GM23338 (cell line): ENCODE measurements around the gene TMCO1. TPM values are rescaled to one million over a fixed set of nuclear protein-coding genes. Genes with fewer than 3 reads are reported as not detected.

Source experiments
- ATAC-seq: fragments of 200-7000 bp; cut with Tn5 transposase; 3 replicates; pipeline ENCODE4 v1.9.1; 2020
- DNase-seq: peaks from one replicate; pipeline ENCODE4 v3.0.0-alpha.2; 2015; ENCODE audit warnings: low spot score
- H2AFZ ChIP-seq: fragments of 200-600 bp; sonication (generic); 2 replicates; pipeline ENCODE4 v1.8.0; 2016; ENCODE audit warnings: antibody characterized with exemption, mild to moderate bottlenecking, moderate library complexity
- H3F3A ChIP-seq: fragments of 200-600 bp; sonication (generic); replicated peaks from 2 replicates; pipeline ENCODE4 v1.8.0; 2017; ENCODE audit warnings: antibody characterized with exemption, mixed run types, low read depth
- H3K27ac ChIP-seq: fragments of 200-600 bp; sonication (generic); 2 replicates; pipeline ENCODE4 v1.6.1; 2016; ENCODE audit warnings: low read depth
- H3K27me3 ChIP-seq: fragments of 200-600 bp; sonication (generic); 2 replicates; pipeline ENCODE4 v1.8.0; 2016; ENCODE audit warnings: mild to moderate bottlenecking, mixed run types, moderate library complexity; ENCODE audit not compliant: insufficient read depth
- H3K36me3 ChIP-seq: fragments of 200-600 bp; sonication (generic); 2 replicates; pipeline ENCODE4 v1.8.0; 2016; ENCODE audit warnings: mild to moderate bottlenecking; ENCODE audit not compliant: insufficient read depth
- H3K4me1 ChIP-seq: fragments of 200-600 bp; sonication (generic); 2 replicates; pipeline ENCODE4 v1.8.0; 2016; ENCODE audit warnings: mild to moderate bottlenecking, moderate library complexity; ENCODE audit not compliant: insufficient read depth
- H3K4me2 ChIP-seq: fragments of 200-600 bp; sonication (generic); 2 replicates; pipeline ENCODE4 v1.7.1; 2017; ENCODE audit warnings: mixed run types
- H3K4me3 ChIP-seq: fragments of 200-600 bp; sonication (generic); 2 replicates; pipeline ENCODE4 v1.6.1; 2016; ENCODE audit warnings: mixed run types
- H3K79me2 ChIP-seq: fragments of 200-600 bp; sonication (generic); replicated peaks from 2 replicates; pipeline ENCODE4 v1.8.0; 2017; ENCODE audit warnings: mild to moderate bottlenecking; ENCODE audit not compliant: insufficient read depth
- H3K9me2 ChIP-seq: fragments of 200-600 bp; sonication (generic); 2 replicates; pipeline ENCODE4 v1.8.0; 2017; ENCODE audit not compliant: insufficient read depth
- H4K20me1 ChIP-seq: fragments of 200-600 bp; sonication (generic); replicated peaks from 2 replicates; pipeline ENCODE4 v1.8.0; 2017; ENCODE audit warnings: mild to moderate bottlenecking; ENCODE audit not compliant: insufficient read depth
- H3K27ac Mint-ChIP-seq: 2 replicates; pipeline ENCODE4 v1.8.0; 2020; ENCODE audit warnings: inconsistent platforms, mild to moderate bottlenecking, moderate library complexity, mixed read lengths
- H3K27me3 Mint-ChIP-seq: 3 replicates; pipeline ENCODE4 v1.8.0; 2022; ENCODE audit warnings: low read depth, mild to moderate bottlenecking, moderate library complexity, mixed read lengths, inconsistent platforms; ENCODE audit not compliant: insufficient read depth, poor library complexity
- H3K36me3 Mint-ChIP-seq: 3 replicates; pipeline ENCODE4 v1.8.0; 2021; ENCODE audit warnings: low read depth, mild to moderate bottlenecking, inconsistent platforms, moderate library complexity, mixed read lengths
- H3K4me1 Mint-ChIP-seq: 3 replicates; pipeline ENCODE4 v1.8.0; 2020; ENCODE audit warnings: mild to moderate bottlenecking, inconsistent platforms, mixed read lengths
- H3K4me3 Mint-ChIP-seq: 3 replicates; pipeline ENCODE4 v1.8.0; 2021; ENCODE audit warnings: moderate library complexity, mild to moderate bottlenecking, inconsistent platforms, mixed read lengths
- H3K9me3 Mint-ChIP-seq: 3 replicates; pipeline ENCODE4 v1.8.0; 2020; ENCODE audit warnings: moderate library complexity, mild to moderate bottlenecking, inconsistent platforms, mixed read lengths
- CREB1 ChIP-seq: fragments of 250-450 bp; sonication (Bioruptor Pico); IDR thresholded peaks from 2 replicates; pipeline ENCODE4 v1.5.0; 2020; ENCODE audit warnings: low read depth, mild to moderate bottlenecking, moderate library complexity
- EZH2 ChIP-seq: fragments of 200-600 bp; sonication (generic); IDR thresholded peaks from one replicate; pipeline ENCODE4 v1.8.0; 2017; ENCODE audit warnings: antibody characterized with exemption, mild to moderate bottlenecking, low read depth; ENCODE audit not compliant: unreplicated experiment
- EZH2phosphoT487 ChIP-seq: fragments of 200-600 bp; sonication (generic); IDR thresholded peaks from one replicate; pipeline ENCODE4 v1.8.1; 2018; ENCODE audit warnings: antibody characterized with exemption; ENCODE audit not compliant: unreplicated experiment
- JUNB ChIP-seq: IDR thresholded peaks from one replicate; pipeline ENCODE4 v1.6.1; 2016; ENCODE audit warnings: antibody characterized with exemption; ENCODE audit not compliant: unreplicated experiment
- NANOG ChIP-seq: IDR thresholded peaks from 2 replicates; pipeline ENCODE4 v1.6.1; 2016; ENCODE audit warnings: antibody characterized with exemption, borderline replicate concordance
- POLR2AphosphoS5 ChIP-seq: IDR thresholded peaks from 2 replicates; pipeline ENCODE4 v1.6.1; 2016; ENCODE audit warnings: antibody characterized with exemption, low read depth
- STAT1 ChIP-seq: IDR thresholded peaks from one replicate; pipeline ENCODE4 v1.6.1; 2016; ENCODE audit warnings: antibody characterized with exemption; ENCODE audit not compliant: unreplicated experiment
- ZNF114 ChIP-seq: fragments of 250-450 bp; sonication (Bioruptor Pico); IDR thresholded peaks from 2 replicates; pipeline ENCODE4 v1.5.0; 2020; ENCODE audit warnings: mild to moderate bottlenecking, moderate library complexity
- ZNF331 ChIP-seq: fragments of 250-450 bp; sonication (Bioruptor Pico); IDR thresholded peaks from 2 replicates; pipeline ENCODE4 v1.5.0; 2020; ENCODE audit warnings: low read depth, mild to moderate bottlenecking, moderate library complexity
- polyA plus RNA-seq: library from polyadenylated mRNA; unstranded; fragments of >200 nt; fragmentation: Nextera tagmentation; extraction: Ambion mirVana; gene quantifications from 2 replicates; pipeline ENCODE4 v1.2.1, GENCODE V29; 2016
- total RNA-seq: library from RNA; depleted of rRNA; stranded (reverse); fragments of >200 nt; shearing (Covaris generic); gene quantifications from 2 replicates; pipeline ENCODE4 v1.2.3, GENCODE V29; 2014
- TF ChIP-seq, protein P1 (sequence below): IDR thresholded peaks from one replicate; pipeline ENCODE4 v1.6.1; 2018; ENCODE audit warnings: antibody characterized with exemption; ENCODE audit not compliant: unreplicated experiment
- TF ChIP-seq, protein P2 (sequence below): IDR thresholded peaks from 2 replicates; pipeline ENCODE4 v1.6.1; 2016; ENCODE audit warnings: antibody characterized with exemption
- TF ChIP-seq, protein P3 (sequence below): fragments of 250-450 bp; sonication (Bioruptor Pico); IDR thresholded peaks from 2 replicates; pipeline ENCODE4 v1.5.0; 2020; ENCODE audit warnings: mild to moderate bottlenecking, moderate library complexity
- TF ChIP-seq, protein P4 (sequence below), 2 experiments: fragments of 200-600 bp in 1 of 2; sonication (generic) in 1 of 2; conservative IDR thresholded peaks; 2 replicates each; pipeline versions ENCODE4 v1.5.1 to v1.6.1; 2016 to 2017; ENCODE audit warnings: antibody characterized with exemption in 2 of 2, low read depth in 2 of 2, mild to moderate bottlenecking in 2 of 2, moderate library complexity in 1 of 2

The TMCO1 gene
- total and polyA plus RNA-seq, 2 experiments from 2014 or later: 38.3 to 116 TPM

DNA sequence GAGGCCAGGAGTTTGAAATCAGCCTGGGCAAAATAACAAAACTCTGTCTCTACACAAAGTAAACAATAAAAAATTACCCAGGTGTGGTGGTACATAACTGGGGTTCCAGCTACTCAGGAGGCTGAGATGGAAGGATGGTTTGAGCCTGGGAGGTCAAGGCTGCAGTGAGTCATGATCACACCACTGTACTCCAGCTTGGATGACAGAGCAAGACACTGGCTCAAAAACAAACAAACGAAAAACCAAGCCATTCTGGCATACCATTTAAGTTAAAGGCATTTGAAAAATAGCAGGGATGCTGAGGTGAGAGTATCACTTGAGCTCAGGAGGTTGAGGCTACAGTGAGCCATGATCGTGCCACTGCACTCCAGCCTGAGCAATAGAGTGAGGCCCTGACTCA, 65.0 kb downstream of the TMCO1 start:
- Mint-ChIP-seq H3K4me3 (no peak overlapping the region), H3K27me3 (peaks cover 1% of the 10 kb centered on the region), H3K36me3 (no peaks in the 10 kb centered on the region), H3K27ac (no peak overlapping the region), H3K4me1 (no peaks in the 10 kb centered on the region), H3K9me3 (no peaks in the 10 kb centered on the region)
- no peaks in the 10 kb centered on the region for H3K4me1 ChIP-seq
- H2AFZ ChIP-seq: no peak overlapping the region
- H3K9me2 ChIP-seq: no peaks in the 10 kb centered on the region
- H3K27ac ChIP-seq: no peak overlapping the region
- H3F3A ChIP-seq: no peaks in the 10 kb centered on the region
- no peak overlapping the region for H3K4me2 ChIP-seq
- DNase-seq (no peak), ATAC-seq (no peak)
- H4K20me1 ChIP-seq: no peaks in the 10 kb centered on the region
- H3K36me3 ChIP-seq: no peaks in the 10 kb centered on the region
- no peak overlapping the region for H3K4me3 ChIP-seq
- no peaks in the 10 kb centered on the region for H3K79me2 ChIP-seq
- no peak for TF ChIP-seq EZH2phosphoT487
- no peak for TF ChIP-seq CREB1 (CRISPR knock-in tag)
- TF ChIP-seq, protein P1, sequence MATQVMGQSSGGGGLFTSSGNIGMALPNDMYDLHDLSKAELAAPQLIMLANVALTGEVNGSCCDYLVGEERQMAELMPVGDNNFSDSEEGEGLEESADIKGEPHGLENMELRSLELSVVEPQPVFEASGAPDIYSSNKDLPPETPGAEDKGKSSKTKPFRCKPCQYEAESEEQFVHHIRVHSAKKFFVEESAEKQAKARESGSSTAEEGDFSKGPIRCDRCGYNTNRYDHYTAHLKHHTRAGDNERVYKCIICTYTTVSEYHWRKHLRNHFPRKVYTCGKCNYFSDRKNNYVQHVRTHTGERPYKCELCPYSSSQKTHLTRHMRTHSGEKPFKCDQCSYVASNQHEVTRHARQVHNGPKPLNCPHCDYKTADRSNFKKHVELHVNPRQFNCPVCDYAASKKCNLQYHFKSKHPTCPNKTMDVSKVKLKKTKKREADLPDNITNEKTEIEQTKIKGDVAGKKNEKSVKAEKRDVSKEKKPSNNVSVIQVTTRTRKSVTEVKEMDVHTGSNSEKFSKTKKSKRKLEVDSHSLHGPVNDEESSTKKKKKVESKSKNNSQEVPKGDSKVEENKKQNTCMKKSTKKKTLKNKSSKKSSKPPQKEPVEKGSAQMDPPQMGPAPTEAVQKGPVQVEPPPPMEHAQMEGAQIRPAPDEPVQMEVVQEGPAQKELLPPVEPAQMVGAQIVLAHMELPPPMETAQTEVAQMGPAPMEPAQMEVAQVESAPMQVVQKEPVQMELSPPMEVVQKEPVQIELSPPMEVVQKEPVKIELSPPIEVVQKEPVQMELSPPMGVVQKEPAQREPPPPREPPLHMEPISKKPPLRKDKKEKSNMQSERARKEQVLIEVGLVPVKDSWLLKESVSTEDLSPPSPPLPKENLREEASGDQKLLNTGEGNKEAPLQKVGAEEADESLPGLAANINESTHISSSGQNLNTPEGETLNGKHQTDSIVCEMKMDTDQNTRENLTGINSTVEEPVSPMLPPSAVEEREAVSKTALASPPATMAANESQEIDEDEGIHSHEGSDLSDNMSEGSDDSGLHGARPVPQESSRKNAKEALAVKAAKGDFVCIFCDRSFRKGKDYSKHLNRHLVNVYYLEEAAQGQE: no peak
- TF ChIP-seq, protein P2, sequence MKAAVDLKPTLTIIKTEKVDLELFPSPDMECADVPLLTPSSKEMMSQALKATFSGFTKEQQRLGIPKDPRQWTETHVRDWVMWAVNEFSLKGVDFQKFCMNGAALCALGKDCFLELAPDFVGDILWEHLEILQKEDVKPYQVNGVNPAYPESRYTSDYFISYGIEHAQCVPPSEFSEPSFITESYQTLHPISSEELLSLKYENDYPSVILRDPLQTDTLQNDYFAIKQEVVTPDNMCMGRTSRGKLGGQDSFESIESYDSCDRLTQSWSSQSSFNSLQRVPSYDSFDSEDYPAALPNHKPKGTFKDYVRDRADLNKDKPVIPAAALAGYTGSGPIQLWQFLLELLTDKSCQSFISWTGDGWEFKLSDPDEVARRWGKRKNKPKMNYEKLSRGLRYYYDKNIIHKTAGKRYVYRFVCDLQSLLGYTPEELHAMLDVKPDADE: no peak
- TF ChIP-seq, protein P3, sequence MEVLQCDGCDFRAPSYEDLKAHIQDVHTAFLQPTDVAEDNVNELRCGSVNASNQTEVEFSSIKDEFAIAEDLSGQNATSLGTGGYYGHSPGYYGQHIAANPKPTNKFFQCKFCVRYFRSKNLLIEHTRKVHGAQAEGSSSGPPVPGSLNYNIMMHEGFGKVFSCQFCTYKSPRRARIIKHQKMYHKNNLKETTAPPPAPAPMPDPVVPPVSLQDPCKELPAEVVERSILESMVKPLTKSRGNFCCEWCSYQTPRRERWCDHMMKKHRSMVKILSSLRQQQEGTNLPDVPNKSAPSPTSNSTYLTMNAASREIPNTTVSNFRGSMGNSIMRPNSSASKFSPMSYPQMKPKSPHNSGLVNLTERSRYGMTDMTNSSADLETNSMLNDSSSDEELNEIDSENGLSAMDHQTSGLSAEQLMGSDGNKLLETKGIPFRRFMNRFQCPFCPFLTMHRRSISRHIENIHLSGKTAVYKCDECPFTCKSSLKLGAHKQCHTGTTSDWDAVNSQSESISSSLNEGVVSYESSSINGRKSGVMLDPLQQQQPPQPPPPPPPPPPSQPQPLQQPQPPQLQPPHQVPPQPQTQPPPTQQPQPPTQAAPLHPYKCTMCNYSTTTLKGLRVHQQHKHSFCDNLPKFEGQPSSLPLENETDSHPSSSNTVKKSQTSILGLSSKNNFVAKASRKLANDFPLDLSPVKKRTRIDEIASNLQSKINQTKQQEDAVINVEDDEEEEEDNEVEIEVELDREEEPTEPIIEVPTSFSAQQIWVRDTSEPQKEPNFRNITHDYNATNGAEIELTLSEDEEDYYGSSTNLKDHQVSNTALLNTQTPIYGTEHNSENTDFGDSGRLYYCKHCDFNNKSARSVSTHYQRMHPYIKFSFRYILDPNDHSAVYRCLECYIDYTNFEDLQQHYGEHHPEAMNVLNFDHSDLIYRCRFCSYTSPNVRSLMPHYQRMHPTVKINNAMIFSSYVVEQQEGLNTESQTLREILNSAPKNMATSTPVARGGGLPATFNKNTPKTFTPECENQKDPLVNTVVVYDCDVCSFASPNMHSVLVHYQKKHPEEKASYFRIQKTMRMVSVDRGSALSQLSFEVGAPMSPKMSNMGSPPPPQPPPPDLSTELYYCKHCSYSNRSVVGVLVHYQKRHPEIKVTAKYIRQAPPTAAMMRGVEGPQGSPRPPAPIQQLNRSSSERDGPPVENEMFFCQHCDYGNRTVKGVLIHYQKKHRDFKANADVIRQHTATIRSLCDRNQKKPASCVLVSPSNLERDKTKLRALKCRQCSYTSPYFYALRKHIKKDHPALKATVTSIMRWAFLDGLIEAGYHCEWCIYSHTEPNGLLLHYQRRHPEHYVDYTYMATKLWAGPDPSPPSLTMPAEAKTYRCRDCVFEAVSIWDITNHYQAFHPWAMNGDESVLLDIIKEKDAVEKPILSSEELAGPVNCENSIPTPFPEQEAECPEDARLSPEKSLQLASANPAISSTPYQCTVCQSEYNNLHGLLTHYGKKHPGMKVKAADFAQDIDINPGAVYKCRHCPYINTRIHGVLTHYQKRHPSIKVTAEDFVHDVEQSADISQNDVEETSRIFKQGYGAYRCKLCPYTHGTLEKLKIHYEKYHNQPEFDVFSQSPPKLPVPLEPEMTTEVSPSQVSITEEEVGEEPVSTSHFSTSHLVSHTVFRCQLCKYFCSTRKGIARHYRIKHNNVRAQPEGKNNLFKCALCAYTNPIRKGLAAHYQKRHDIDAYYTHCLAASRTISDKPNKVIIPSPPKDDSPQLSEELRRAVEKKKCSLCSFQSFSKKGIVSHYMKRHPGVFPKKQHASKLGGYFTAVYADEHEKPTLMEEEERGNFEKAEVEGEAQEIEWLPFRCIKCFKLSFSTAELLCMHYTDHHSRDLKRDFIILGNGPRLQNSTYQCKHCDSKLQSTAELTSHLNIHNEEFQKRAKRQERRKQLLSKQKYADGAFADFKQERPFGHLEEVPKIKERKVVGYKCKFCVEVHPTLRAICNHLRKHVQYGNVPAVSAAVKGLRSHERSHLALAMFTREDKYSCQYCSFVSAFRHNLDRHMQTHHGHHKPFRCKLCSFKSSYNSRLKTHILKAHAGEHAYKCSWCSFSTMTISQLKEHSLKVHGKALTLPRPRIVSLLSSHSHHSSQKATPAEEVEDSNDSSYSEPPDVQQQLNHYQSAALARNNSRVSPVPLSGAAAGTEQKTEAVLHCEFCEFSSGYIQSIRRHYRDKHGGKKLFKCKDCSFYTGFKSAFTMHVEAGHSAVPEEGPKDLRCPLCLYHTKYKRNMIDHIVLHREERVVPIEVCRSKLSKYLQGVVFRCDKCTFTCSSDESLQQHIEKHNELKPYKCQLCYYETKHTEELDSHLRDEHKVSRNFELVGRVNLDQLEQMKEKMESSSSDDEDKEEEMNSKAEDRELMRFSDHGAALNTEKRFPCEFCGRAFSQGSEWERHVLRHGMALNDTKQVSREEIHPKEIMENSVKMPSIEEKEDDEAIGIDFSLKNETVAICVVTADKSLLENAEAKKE (CRISPR knock-in tag): no peak
- TF ChIP-seq EZH2: no peak
- no peak for TF ChIP-seq NANOG
- no peak for TF ChIP-seq ZNF114
- no peak for TF ChIP-seq ZNF331 (CRISPR knock-in tag)
- no peak for TF ChIP-seq STAT1
- no peak for TF ChIP-seq POLR2AphosphoS5
- no peak for TF ChIP-seq JUNB
- TF ChIP-seq, protein P4, sequence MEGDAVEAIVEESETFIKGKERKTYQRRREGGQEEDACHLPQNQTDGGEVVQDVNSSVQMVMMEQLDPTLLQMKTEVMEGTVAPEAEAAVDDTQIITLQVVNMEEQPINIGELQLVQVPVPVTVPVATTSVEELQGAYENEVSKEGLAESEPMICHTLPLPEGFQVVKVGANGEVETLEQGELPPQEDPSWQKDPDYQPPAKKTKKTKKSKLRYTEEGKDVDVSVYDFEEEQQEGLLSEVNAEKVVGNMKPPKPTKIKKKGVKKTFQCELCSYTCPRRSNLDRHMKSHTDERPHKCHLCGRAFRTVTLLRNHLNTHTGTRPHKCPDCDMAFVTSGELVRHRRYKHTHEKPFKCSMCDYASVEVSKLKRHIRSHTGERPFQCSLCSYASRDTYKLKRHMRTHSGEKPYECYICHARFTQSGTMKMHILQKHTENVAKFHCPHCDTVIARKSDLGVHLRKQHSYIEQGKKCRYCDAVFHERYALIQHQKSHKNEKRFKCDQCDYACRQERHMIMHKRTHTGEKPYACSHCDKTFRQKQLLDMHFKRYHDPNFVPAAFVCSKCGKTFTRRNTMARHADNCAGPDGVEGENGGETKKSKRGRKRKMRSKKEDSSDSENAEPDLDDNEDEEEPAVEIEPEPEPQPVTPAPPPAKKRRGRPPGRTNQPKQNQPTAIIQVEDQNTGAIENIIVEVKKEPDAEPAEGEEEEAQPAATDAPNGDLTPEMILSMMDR (conservative IDR thresholded peaks at IDR 0.05; ENCODE audit: low read depth in 2 of 2): no peak
- H3K27me3 ChIP-seq: no peaks in the 10 kb centered on the region
